Skeletal muscle satellite cell (primary cell): ENCODE results near the gene CCM2L.

Source experiments
- H3K27me3 ChIP-seq: 2 replicates; pipeline ENCODE4 v1.7.0; 2013; ENCODE audit warnings: low read length; ENCODE audit not compliant: control insufficient read depth, insufficient read depth
- H3K36me3 ChIP-seq: 2 replicates; pipeline ENCODE4 v1.7.0; 2013; ENCODE audit warnings: mild to moderate bottlenecking, control low read depth, low read length; ENCODE audit not compliant: insufficient read depth
- H3K4me1 ChIP-seq: 2 replicates; pipeline ENCODE4 v1.7.0; 2013; ENCODE audit warnings: low read length; ENCODE audit not compliant: control insufficient read depth, insufficient read depth
- H3K4me2 ChIP-seq: 2 replicates; pipeline ENCODE4 v1.7.0; 2013; ENCODE audit warnings: mild to moderate bottlenecking, low read length
- H3K4me3 ChIP-seq: 2 replicates; pipeline ENCODE4 v1.7.0; 2013; ENCODE audit warnings: low read length
- H3K9ac ChIP-seq: 2 replicates; pipeline ENCODE4 v1.7.0; 2013; ENCODE audit warnings: mild to moderate bottlenecking, low read depth, low read length, moderate library complexity
- H3K9me3 ChIP-seq: replicated peaks from 2 replicates; pipeline ENCODE4 v1.7.0; 2013; ENCODE audit warnings: mild to moderate bottlenecking, control low read depth, low read length

Gene CCM2L

DNA sequence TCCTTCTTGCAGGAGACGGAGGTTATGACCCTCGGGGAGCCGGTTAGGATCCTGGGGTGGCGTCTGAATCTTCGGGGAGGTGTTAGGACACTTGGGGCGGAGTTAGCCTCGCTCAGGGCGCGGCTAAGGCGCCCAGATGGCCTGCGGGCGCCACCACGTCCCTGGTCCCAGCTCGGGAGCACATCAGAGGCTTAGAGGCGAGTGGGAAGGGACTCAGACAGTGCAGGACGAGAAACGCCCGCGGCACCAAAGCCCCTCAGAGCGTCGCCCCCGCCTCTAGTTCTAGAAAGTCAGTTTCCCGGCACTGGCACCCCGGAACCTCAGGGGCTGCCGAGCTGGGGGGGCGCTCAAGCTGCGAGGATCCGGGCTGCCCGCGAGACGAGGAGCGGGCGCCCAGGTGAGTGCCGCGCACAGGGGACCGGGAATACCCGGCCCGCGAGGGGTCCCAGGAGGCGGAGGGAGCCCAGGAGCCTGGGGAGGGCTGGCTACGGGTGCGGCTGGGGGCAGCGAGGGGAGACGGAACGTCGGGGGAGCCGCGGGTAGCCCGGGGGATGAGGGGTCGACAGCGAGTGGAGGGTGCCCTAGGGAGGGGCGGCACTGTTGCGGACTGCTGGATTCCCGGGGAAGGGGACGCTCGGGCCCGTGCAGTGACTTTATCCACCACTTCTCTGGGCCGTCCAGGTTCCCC, 42.0 kb downstream of the CCM2L start, which contains the start of gene HCK:
TSS of gene HCK (plus strand) at position 153 of the 688 bp plus-strand sequence.
- Histone ChIP-seq H3K4me2 (no peak within 1 kb of the TSS), H3K4me3 (no peak within 1 kb of the TSS), H3K9ac (no peak within 1 kb of the TSS), H3K4me1 (no peaks in the 10 kb centered on the region), H3K36me3 (no peaks in the 10 kb centered on the region), H3K27me3 (peaks cover 78% of the 10 kb centered on the region), H3K9me3 (no peaks in the 10 kb centered on the region)

DNA sequence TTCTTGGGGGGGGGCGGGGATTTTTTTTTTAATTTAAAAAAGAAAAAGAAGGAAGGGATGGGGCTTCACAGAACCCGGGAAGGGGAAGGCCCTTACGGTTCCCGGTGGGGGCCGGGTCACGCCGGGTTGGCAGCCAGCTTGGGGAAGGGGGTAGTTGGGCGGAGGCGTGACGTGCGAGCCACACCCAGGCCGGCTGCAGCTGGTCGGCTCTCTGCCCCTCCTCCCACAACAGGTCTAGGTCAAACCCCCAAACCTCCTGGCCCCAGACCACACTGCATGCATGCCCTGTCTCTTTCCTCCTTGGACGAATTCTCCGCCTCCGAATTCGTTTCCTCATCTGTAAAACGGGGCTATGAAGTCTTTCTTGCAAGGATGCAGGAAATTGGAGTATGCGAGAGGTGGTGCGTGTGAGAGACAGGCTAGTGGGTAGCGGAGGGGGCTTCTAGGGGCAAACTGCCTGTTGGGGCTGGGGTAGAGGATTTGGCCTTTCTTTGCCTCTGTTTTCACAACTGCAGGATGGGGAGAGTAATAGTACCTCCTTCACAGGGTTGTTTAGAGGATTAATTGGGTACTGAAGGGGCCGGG, 42.6 kb downstream of the CCM2L start:
- Histone ChIP-seq H3K27me3 (peaks cover 80% of the 10 kb centered on the region), H3K36me3 (no peaks in the 10 kb centered on the region), H3K4me1 (no peaks in the 10 kb centered on the region), H3K4me3 (no peak overlapping the region), H3K9me3 (no peaks in the 10 kb centered on the region), H3K9ac (no peak overlapping the region), H3K4me2 (no peak overlapping the region)

DNA sequence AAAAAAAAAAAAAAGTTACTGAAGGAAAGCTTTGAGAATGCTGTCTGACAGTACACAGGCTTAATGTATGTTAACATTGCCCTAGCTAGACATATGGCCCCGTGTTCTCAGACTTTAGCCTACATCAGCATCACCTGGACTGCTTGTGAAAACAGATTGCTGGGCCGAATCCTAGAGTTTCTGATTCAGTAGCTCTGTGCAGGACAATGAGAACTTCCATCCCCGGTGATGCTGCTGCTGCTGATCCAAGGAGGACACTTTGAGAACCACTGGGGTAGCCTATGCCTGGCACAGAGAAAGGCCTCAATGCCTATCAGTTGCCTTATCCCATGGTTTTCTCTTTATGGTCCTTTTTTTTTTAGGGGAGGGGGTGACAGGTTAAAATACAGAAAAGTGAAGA, 43.4 kb downstream of the CCM2L start:
- Histone ChIP-seq H3K9ac (no peak overlapping the region), H3K4me1 (no peaks in the 10 kb centered on the region), H3K36me3 (no peaks in the 10 kb centered on the region), H3K4me2 (no peak overlapping the region), H3K9me3 (no peaks in the 10 kb centered on the region), H3K27me3 (peaks cover 85% of the 10 kb centered on the region), H3K4me3 (no peak overlapping the region)

DNA sequence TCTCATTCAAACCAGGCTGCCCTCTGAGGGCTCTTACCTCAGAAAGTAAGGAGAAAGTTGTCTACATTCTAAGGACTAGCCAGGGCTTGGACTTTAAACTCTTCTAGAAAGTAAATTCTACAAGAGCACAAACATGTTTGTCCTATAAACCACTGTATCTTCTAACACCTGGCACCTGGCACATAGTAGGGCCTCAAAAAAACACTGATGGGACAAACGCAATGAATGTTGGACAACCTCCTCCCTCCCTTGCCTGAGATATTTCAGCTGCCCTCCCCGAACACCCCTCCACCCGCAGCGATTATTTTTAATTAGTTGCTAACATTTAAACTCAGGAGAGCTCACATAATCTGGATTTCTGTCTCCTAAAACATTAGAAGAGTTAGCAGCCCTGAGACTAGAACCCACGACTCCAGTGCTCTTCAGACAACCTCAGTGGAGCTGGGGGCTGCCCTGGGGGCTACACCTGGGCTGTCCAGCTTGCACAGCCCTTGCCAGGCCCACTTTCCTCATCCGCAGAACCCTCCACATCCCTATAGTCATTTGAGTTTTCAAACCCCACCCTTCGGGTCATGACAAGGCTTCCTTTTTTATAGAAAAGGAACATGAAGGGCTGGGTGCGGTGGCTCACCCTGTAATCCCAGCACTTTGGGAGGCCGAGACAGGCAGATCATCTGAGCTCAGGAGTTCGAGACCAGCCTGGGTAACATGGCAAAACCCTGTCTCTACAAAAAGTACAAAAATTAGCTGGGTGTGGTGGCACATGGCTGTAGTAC, 46.7 kb downstream of the CCM2L start:
- H3K4me3 ChIP-seq = no peak overlapping the region
- H3K36me3 ChIP-seq = no peaks in the 10 kb centered on the region
- peaks cover 76% of the 10 kb centered on the region for H3K27me3 ChIP-seq
- no peaks in the 10 kb centered on the region for H3K9me3 ChIP-seq
- H3K4me2 ChIP-seq = no peak overlapping the region
- H3K4me1 ChIP-seq = no peaks in the 10 kb centered on the region
- no peak overlapping the region for H3K9ac ChIP-seq

DNA sequence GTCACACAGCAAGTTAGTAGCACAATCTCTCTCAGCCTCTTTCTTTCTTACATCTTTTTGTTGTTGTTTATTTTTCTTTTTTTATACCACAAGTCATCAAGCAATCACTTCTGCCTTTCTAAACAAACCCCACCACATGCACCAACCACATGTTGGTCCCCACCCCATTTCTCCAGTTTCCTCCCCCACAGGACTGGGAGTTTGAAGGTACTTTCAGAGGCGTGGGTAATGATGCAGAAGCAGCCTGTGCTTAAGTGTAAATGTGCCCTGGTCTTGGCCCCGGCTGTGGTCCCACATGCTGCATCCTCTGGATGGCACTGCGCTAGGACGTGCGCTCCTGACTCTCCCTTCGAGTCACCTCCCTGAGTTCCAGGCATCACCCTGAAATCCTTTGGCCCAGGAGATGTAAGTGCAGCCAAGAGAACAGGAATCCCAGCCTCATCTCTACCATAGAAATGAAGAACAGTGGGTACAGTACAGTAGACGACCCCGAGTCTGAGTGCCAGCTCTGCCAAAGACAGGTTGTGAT, 47.5 kb downstream of the CCM2L start:
- Histone ChIP-seq H3K4me1 (no peaks in the 10 kb centered on the region), H3K4me3 (no peak overlapping the region), H3K36me3 (no peaks in the 10 kb centered on the region), H3K27me3 (peaks cover 77% of the 10 kb centered on the region), H3K9ac (no peak overlapping the region), H3K4me2 (no peak overlapping the region), H3K9me3 (no peaks in the 10 kb centered on the region)

DNA sequence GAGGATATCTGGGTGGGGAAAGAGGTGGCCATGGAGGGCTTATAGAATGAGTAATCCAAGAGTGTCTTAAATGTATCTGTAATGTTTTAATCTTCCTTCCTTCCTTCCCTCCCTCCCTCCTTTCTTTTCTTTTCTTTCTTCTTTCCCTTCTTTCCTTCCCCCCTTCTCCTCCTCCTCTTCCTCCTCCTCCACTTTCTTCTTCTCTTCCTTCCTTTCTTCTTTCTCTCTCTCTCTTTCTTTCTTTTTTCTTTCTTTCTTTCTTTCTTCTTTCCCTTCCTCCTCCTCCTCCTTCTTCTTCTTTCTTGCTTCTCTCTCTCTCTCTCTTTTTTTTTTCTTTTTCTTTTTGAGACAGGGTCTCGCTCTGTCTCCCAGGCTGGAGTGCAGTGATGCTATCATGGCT, 49.0 kb downstream of the CCM2L start:
- Histone ChIP-seq H3K4me2 (no peak overlapping the region), H3K9ac (no peak overlapping the region), H3K4me3 (no peak overlapping the region), H3K4me1 (no peaks in the 10 kb centered on the region), H3K27me3 (peaks cover 74% of the 10 kb centered on the region), H3K36me3 (no peaks in the 10 kb centered on the region), H3K9me3 (no peaks in the 10 kb centered on the region)

DNA sequence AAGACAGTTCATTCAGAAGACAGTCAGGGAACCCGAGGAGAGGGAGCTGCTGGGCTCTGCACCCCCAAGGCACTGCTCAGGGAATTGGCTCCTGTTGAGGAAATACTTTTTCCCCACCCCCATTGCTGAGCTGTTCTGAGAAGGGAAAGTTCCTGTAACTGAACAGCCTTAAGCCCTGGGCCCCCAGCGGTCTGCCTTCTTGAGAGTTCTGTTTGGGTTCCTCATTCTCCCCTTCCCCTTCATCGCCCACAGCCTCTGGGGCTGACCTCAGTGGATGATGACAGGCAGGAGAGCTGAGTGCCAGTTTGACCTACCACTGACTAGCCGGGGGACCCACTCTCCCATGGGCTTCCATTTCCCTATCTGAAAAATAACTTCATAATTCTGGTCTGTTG, 52.5 kb downstream of the CCM2L start:
- H3K4me2 ChIP-seq = no peak overlapping the region
- H3K9me3 ChIP-seq = no peaks in the 10 kb centered on the region
- H3K4me3 ChIP-seq = no peak overlapping the region
- H3K9ac ChIP-seq = no peak overlapping the region
- no peaks in the 10 kb centered on the region for H3K36me3 ChIP-seq
- peaks cover 9% of the 10 kb centered on the region for H3K4me1 ChIP-seq
- peaks cover 65% of the 10 kb centered on the region for H3K27me3 ChIP-seq

DNA sequence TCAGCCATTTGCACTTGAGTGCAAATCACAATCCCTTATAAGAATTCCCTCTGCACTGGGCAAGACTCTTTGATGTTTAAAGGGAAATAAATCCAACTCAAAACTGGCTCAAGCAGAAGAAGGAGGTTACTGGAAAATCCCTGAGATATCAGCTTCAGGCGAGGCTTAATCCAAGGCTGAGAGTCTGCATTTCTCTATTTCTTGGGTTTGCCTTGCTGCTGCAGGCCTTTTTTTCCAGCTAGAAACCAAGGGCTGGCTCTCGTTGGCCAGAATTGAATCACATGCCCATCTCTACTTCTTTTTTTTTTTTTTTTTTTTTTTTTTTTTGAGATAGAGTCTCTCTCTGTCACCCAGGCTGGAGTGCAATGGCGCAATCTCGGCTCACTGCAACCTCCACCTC, 53.5 kb downstream of the CCM2L start:
- H3K4me1 ChIP-seq = peaks cover 9% of the 10 kb centered on the region
- no peak overlapping the region for H3K9ac ChIP-seq

DNA sequence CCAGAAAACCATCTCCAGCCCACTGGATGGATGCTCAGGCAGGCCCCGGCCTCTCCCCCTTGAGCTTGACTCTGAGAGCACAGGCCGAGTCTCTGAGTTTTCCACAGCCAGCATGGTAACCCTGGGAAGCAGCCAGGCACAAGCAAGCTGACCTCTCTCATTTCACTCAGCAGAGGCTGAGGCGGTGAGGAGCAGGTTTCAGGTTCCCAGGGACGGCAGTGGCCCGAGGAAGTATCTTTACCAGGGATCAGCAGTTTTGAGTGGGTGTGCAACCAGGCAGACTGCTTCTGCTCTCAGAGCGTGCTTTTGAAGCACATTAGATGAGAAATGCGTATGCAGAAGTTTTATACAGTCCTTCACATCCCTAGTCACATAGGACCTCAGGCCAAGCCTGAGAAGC, 54.4 kb downstream of the CCM2L start:
- no peak overlapping the region for H3K4me3 ChIP-seq
- H3K9ac ChIP-seq = no peak overlapping the region
- no peaks in the 10 kb centered on the region for H3K36me3 ChIP-seq
- H3K4me1 ChIP-seq = peaks cover 9% of the 10 kb centered on the region
- H3K9me3 ChIP-seq = no peaks in the 10 kb centered on the region
- no peak overlapping the region for H3K4me2 ChIP-seq
- peaks cover 57% of the 10 kb centered on the region for H3K27me3 ChIP-seq

More for the DNA sequence above, 53.5 kb downstream of the CCM2L start:
- no peaks in the 10 kb centered on the region for H3K36me3 ChIP-seq
- no peak overlapping the region for H3K4me3 ChIP-seq
- peaks cover 58% of the 10 kb centered on the region for H3K27me3 ChIP-seq
- no peaks in the 10 kb centered on the region for H3K9me3 ChIP-seq
- H3K4me2 ChIP-seq = no peak overlapping the region

DNA sequence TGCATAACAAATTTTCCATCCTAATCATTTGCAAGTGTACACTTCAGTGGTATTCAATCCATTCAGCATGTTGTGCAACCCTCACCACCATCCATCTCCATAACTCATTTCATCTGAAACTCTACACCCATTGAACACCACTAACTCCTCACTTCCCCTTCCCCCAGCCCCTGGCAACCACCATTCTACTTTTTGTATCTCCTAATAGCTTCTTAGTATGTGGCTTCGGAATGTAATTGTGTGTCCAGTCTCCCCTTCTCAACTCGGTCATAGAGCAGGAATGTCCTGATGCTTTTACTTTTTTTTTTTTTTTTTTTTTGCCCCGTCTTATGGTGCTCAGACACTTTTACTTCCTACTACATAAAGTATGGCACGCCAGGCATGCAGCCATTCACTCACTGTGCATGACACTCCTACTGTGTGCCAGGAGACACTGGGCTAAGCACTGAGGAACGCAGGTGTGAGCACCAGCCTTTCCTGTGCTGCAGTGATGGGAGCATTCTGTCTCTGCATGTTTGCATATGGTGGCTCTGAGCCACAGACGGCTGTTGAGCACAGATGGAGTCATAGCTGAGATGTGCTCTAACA, 57.1 kb downstream of the CCM2L start:
- no peak overlapping the region for H3K4me3 ChIP-seq
- peaks cover 9% of the 10 kb centered on the region for H3K4me1 ChIP-seq
- H3K36me3 ChIP-seq = no peaks in the 10 kb centered on the region

DNA sequence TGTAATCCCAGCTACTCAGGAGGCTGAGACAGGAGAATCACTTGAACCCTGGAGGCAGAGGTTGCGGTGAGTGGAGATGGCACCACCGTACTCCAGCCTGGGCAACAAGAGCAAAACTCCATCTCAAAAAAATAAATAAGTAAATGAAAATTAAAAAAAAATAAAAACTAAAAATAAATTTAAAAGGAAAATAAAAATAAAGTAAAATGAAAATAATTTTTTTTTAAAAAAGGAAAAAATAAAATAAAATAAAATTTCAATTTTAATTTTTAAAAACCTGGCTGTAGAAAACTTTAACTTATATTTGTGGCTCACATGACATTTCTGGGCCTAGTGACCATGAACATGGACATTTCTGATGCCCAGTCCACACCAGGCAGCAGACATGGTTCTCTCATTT, 57.9 kb downstream of the CCM2L start:
- Histone ChIP-seq H3K4me1 (peaks cover 9% of the 10 kb centered on the region), H3K4me2 (no peak overlapping the region), H3K36me3 (no peaks in the 10 kb centered on the region), H3K9ac (no peak overlapping the region), H3K9me3 (no peaks in the 10 kb centered on the region), H3K4me3 (no peak overlapping the region), H3K27me3 (peaks cover 52% of the 10 kb centered on the region)

More for the DNA sequence above, 57.1 kb downstream of the CCM2L start:
- H3K27me3 ChIP-seq = peaks cover 59% of the 10 kb centered on the region
- no peak overlapping the region for H3K9ac ChIP-seq
- peak overlapping the region; percentile 35 for H3K4me2 ChIP-seq
- no peaks in the 10 kb centered on the region for H3K9me3 ChIP-seq
